Astrocyte (in vitro differentiated cells and primary cell): Measurements from ENCODE around the gene AMBP. TPM values are rescaled to one million over a fixed set of nuclear protein-coding genes. Genes with fewer than 3 reads are reported as not detected.

Experiments
- DNase-seq: peaks from one replicate; pipeline ENCODE4 v3.0.0-alpha.2; 2010; ENCODE audit warnings: low read depth
- FAIRE-seq: peaks from 2 replicates; lab custom pipeline; 2011; peaks lifted over from hg19 to GRCh38; lab: Jason Lieb, UNC
- H2AFZ ChIP-seq: 2 replicates; pipeline ENCODE4 v1.6.0; 2012; ENCODE audit warnings: low read depth, low read length, inconsistent platforms
- H3K27ac ChIP-seq: 2 replicates; pipeline ENCODE4 v1.5.1; 2011; ENCODE audit warnings: low read depth, low read length, inconsistent platforms
- H3K27me3 ChIP-seq: 2 replicates; pipeline ENCODE4 v1.6.0; 2011; ENCODE audit warnings: low read length, inconsistent platforms; ENCODE audit not compliant: insufficient read depth
- H3K36me3 ChIP-seq: 2 replicates; pipeline ENCODE4 v1.5.1; 2011; ENCODE audit warnings: low read length, inconsistent platforms; ENCODE audit not compliant: insufficient read depth
- H3K4me1 ChIP-seq: 2 replicates; pipeline ENCODE4 v1.5.1; 2011; ENCODE audit warnings: low read length, inconsistent platforms; ENCODE audit not compliant: insufficient read depth
- H3K4me2 ChIP-seq: 2 replicates; pipeline ENCODE4 v1.6.0; 2012; ENCODE audit warnings: low read length, inconsistent platforms
- H3K4me3 ChIP-seq: 2 replicates; pipeline ENCODE4 v1.5.1; 2011; ENCODE audit warnings: low read depth, mild to moderate bottlenecking, low read length, inconsistent platforms; ENCODE audit not compliant: insufficient read depth
- H3K79me2 ChIP-seq: 2 replicates; pipeline ENCODE4 v1.6.0; 2012; ENCODE audit warnings: mild to moderate bottlenecking, low read length, inconsistent platforms; ENCODE audit not compliant: insufficient read depth
- H3K9ac ChIP-seq: 2 replicates; pipeline ENCODE4 v1.6.0; 2012; ENCODE audit warnings: mild to moderate bottlenecking, low read length, inconsistent platforms
- H3K9me3 ChIP-seq: 2 replicates; pipeline ENCODE4 v1.5.1; 2012; ENCODE audit warnings: low read depth, mild to moderate bottlenecking, low read length, inconsistent platforms; ENCODE audit not compliant: insufficient read depth
- H4K20me1 ChIP-seq: 2 replicates; pipeline ENCODE4 v1.6.0; 2012; ENCODE audit warnings: low read length, inconsistent platforms; ENCODE audit not compliant: insufficient read depth
- H3K27ac Mint-ChIP-seq: one replicate; pipeline ENCODE4 v1.8.0; 2021; ENCODE audit warnings: mild to moderate bottlenecking, mixed read lengths; ENCODE audit not compliant: unreplicated experiment
- H3K27me3 Mint-ChIP-seq: one replicate; pipeline ENCODE4 v1.8.0; 2021; ENCODE audit warnings: low read depth, mixed read lengths; ENCODE audit not compliant: unreplicated experiment
- H3K36me3 Mint-ChIP-seq: one replicate; pipeline ENCODE4 v1.8.0; 2021; ENCODE audit warnings: low read depth, mixed read lengths; ENCODE audit not compliant: unreplicated experiment
- H3K4me1 Mint-ChIP-seq: one replicate; pipeline ENCODE4 v1.8.0; 2021; ENCODE audit warnings: low read depth, mixed read lengths; ENCODE audit not compliant: unreplicated experiment
- H3K4me3 Mint-ChIP-seq: one replicate; pipeline ENCODE4 v1.8.0; 2021; ENCODE audit warnings: mild to moderate bottlenecking, moderate library complexity, mixed read lengths; ENCODE audit not compliant: unreplicated experiment
- H3K9me3 Mint-ChIP-seq: one replicate; pipeline ENCODE4 v1.8.0; 2021; ENCODE audit warnings: mild to moderate bottlenecking, mixed read lengths; ENCODE audit not compliant: unreplicated experiment
- CTCF ChIP-seq: IDR thresholded peaks from 2 replicates; pipeline ENCODE4 v1.5.1; 2011; ENCODE audit warnings: low read depth, mild to moderate bottlenecking, inconsistent platforms, low read length, moderate library complexity; ENCODE audit not compliant: insufficient read depth
- EZH2 ChIP-seq: IDR thresholded peaks from 2 replicates; pipeline ENCODE4 v1.6.1; 2012; ENCODE audit warnings: mild to moderate bottlenecking, low read length, inconsistent platforms; ENCODE audit not compliant: insufficient read depth
- total RNA-seq: library from RNA; stranded (reverse); gene quantifications from 2 replicates; pipeline ENCODE4 v1.2.1, GENCODE V29; 2021

The AMBP gene
- total RNA-seq, 1 donor from 2014 or later = not detected

DNA sequence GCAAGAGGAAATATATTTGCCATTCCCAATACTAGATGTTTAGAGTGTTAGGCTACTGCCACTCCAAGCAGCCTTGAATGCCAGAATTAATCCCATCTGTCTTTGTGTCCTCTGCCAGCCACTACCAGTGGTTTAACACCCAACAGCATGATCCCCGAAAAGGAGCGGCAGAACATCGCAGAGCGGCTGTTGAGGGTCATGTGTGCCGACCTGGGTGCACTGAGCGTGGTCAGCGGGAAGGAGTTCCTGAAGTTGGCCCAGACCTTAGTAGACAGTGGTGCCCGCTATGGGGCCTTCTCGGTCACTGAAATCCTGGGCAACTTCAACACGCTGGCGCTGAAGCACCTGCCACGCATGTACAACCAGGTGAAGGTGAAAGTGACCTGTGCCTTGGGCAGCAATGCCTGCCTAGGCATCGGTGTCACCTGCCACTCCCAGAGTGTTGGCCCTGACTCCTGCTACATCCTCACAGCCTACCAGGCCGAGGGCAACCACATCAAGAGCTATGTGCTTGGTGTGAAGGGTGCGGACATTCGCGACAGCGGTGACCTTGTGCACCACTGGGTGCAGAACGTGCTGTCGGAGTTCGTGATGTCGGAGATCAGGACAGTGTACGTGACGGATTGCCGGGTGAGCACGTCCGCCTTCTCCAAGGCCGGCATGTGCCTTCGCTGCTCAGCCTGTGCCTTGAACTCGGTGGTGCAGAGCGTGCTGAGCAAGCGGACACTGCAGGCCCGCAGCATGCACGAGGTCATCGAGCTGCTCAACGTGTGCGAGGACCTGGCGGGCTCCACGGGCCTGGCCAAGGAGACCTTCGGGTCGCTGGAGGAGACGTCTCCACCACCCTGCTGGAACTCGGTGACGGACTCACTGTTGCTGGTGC, 29.3 kb downstream of the AMBP start:
- peaks cover 36% of the 10 kb centered on the region for H3K36me3 Mint-ChIP-seq

DNA sequence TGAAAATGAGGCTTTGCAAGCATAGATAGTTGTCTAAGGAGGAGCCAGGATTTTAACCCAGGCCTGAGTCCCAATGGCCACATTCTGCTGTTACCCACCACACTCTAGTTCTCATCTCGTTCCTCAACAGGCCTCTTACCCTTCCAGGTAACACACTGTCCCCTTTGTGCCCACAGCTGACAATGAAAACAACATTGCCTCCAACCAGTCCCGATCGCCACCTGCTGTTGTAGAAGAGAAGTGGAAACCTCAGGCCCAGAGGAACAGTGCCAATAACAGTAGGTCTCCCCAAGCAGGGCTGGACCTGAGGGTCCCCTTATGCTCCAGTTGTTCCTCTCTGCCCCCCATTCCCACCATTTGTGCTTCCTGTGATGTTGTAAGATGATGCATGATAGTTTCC, 30.4 kb downstream of the AMBP start:
- Histone ChIP-seq H3K4me2 (no peak overlapping the region), H3K27ac (no peak overlapping the region), H3K9ac (no peak overlapping the region), H4K20me1 (peaks cover 10% of the 10 kb centered on the region), H2AFZ (no peak overlapping the region), H3K27me3 (no peaks in the 10 kb centered on the region), H3K9me3 (no peaks in the 10 kb centered on the region), H3K4me1 (no peaks in the 10 kb centered on the region), H3K79me2 (no peaks in the 10 kb centered on the region), H3K4me3 (no peak overlapping the region), H3K36me3 (peaks cover 18% of the 10 kb centered on the region)
- H3K9me3 Mint-ChIP-seq = no peaks in the 10 kb centered on the region
- H3K4me1 Mint-ChIP-seq = no peaks in the 10 kb centered on the region
- no peak overlapping the region for H3K4me3 Mint-ChIP-seq
- H3K27me3 Mint-ChIP-seq = no peaks in the 10 kb centered on the region
- peaks cover 28% of the 10 kb centered on the region for H3K36me3 Mint-ChIP-seq
- DNase-seq (no peak), FAIRE-seq (no peak)
- H3K27ac Mint-ChIP-seq = no peak overlapping the region
- TF ChIP-seq EZH2 (no peak), CTCF (peak; percentile 14)

More for the DNA sequence above, 29.3 kb downstream of the AMBP start:
- Histone ChIP-seq H3K79me2 (no peaks in the 10 kb centered on the region), H3K27me3 (no peaks in the 10 kb centered on the region), H3K4me1 (no peaks in the 10 kb centered on the region), H3K4me2 (no peak overlapping the region), H3K27ac (no peak overlapping the region), H4K20me1 (peaks cover 9% of the 10 kb centered on the region), H2AFZ (no peak overlapping the region), H3K4me3 (no peak overlapping the region), H3K9me3 (no peaks in the 10 kb centered on the region), H3K9ac (no peak overlapping the region), H3K36me3 (peaks cover 22% of the 10 kb centered on the region)
- TF ChIP-seq EZH2 = no peak
- no peak for TF ChIP-seq CTCF
- Mint-ChIP-seq H3K9me3 (no peaks in the 10 kb centered on the region), H3K27me3 (no peaks in the 10 kb centered on the region), H3K27ac (no peak overlapping the region), H3K4me3 (no peak overlapping the region), H3K4me1 (no peaks in the 10 kb centered on the region)
- no peak for DNase-seq
- FAIRE-seq = no peak

GRCh38 chr9:114046875-114047274, 31.2 kb downstream of the AMBP start:
- Histone ChIP-seq H3K27me3 (no peaks in the 10 kb centered on the region), H3K4me2 (no peak overlapping the region), H3K27ac (no peak overlapping the region), H3K9me3 (no peaks in the 10 kb centered on the region), H3K9ac (no peak overlapping the region), H3K79me2 (no peaks in the 10 kb centered on the region), H4K20me1 (peaks cover 10% of the 10 kb centered on the region), H3K4me3 (no peak overlapping the region), H3K4me1 (no peaks in the 10 kb centered on the region), H3K36me3 (peaks cover 17% of the 10 kb centered on the region), H2AFZ (no peak overlapping the region)
- Mint-ChIP-seq H3K27ac (no peak overlapping the region), H3K4me3 (no peak overlapping the region), H3K9me3 (no peaks in the 10 kb centered on the region), H3K4me1 (no peaks in the 10 kb centered on the region), H3K36me3 (peaks cover 23% of the 10 kb centered on the region), H3K27me3 (no peaks in the 10 kb centered on the region)
- TF ChIP-seq CTCF = no peak
- no peak for TF ChIP-seq EZH2
- no peak for FAIRE-seq
- no peak for DNase-seq
